ENCODE measurements around the gene ANKRD16.

ANKRD16 gene

DNA sequence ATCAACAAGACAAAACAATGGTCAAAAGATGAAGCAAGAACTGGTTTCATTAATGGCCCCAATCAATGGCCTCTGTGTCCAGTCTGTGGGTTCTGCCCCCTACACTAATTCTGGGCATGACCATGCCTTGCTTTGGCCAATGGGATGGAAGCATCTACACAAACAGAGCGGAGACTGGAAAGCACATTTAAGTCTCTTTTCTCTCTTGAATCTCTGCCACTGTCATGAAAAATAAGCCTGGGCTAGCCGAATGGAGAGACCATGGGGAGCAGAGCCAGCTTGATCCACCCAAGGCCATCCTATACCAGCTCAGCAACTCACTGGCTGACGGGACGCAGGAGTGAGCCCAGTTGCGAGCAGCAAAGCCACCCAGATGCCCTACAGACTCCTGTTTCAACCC, 30.9 kb downstream of the ANKRD16 start:
- TF ChIP-seq GABPA (IDR thresholded peaks at IDR 0.05; ENCODE audit: low read depth): no peak
- TF ChIP-seq SPI1 (IDR thresholded peaks at IDR 0.05; ENCODE audit: borderline replicate concordance, low read depth): no peak
- TF ChIP-seq POLR2AphosphoS5 (IDR thresholded peaks at IDR 0.05; ENCODE audit: low read depth): no peak
- TF ChIP-seq, protein P1, sequence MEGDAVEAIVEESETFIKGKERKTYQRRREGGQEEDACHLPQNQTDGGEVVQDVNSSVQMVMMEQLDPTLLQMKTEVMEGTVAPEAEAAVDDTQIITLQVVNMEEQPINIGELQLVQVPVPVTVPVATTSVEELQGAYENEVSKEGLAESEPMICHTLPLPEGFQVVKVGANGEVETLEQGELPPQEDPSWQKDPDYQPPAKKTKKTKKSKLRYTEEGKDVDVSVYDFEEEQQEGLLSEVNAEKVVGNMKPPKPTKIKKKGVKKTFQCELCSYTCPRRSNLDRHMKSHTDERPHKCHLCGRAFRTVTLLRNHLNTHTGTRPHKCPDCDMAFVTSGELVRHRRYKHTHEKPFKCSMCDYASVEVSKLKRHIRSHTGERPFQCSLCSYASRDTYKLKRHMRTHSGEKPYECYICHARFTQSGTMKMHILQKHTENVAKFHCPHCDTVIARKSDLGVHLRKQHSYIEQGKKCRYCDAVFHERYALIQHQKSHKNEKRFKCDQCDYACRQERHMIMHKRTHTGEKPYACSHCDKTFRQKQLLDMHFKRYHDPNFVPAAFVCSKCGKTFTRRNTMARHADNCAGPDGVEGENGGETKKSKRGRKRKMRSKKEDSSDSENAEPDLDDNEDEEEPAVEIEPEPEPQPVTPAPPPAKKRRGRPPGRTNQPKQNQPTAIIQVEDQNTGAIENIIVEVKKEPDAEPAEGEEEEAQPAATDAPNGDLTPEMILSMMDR (IDR thresholded peaks at IDR 0.05; ENCODE audit: insufficient read depth, low read length): no peak
- TF ChIP-seq REST (IDR thresholded peaks at IDR 0.05; ENCODE audit: insufficient replicate concordance, low read depth): no peak
- Histone ChIP-seq H3K27ac (replicated peaks) (no peak overlapping the region), H3K4me3 (replicated peaks; ENCODE audit: insufficient read depth, low read length) (no peak overlapping the region), H3K27me3 (ENCODE audit: insufficient read depth, poor library complexity, severe bottlenecking) (no peaks in the 10 kb centered on the region)
- no peak for DNase-seq (ENCODE audit: low read depth in 1 of 2, low spot score in 1 of 2)

GRCh38 chr10:5856701-5857004, 33.0 kb downstream of the ANKRD16 start:
- no peak for TF ChIP-seq SPI1 (IDR thresholded peaks at IDR 0.05; ENCODE audit: borderline replicate concordance, low read depth)
- TF ChIP-seq POLR2AphosphoS5 (IDR thresholded peaks at IDR 0.05; ENCODE audit: low read depth): no peak
- no peak for TF ChIP-seq GABPA (IDR thresholded peaks at IDR 0.05; ENCODE audit: low read depth)
- TF ChIP-seq, protein P1 (IDR thresholded peaks at IDR 0.05; ENCODE audit: insufficient read depth, low read length): no peak
- no peak for TF ChIP-seq REST (IDR thresholded peaks at IDR 0.05; ENCODE audit: insufficient replicate concordance, low read depth)
- Histone ChIP-seq H3K4me3 (replicated peaks; ENCODE audit: insufficient read depth, low read length) (no peak overlapping the region), H3K27me3 (ENCODE audit: insufficient read depth, poor library complexity, severe bottlenecking) (no peaks in the 10 kb centered on the region), H3K27ac (replicated peaks) (no peak overlapping the region)
- DNase-seq (ENCODE audit: low read depth in 1 of 2, low spot score in 1 of 2): no peak

DNA sequence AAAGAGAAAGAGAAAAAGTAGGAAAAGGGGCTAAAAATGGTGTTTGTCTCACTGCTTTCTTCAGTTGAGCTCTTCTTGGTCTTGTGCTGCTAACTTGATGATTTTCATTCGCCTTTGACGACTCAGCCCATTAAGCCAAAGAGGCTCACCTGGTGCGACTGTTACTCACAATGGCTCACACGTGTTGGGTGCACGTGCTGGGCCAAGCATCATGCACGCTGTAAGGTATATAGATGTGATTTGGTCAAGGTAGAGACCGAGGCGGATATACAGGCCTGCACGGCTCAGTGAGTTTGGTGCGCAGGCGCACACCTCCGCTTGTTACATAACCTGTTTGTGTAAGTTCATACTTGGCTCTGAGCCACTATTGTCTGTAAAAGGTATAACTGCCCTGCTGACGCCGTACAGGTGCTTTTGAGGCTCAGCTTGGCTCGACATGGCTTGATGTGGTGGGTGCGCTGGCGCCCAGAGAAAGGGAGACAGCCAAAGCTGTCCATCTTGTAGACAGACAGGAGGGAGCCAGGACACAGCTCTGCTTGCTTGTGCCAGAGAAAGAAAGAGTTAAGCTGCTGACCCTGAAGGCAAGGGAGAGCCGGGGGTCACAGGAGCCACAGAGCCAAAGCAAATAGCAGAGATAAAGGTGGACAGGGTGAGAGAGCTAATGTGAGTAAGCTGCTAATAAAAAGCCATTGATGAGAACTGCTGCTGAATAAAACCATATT, 33.6 kb downstream of the ANKRD16 start:
- DNase-seq (ENCODE audit: low read depth in 1 of 2, low spot score in 1 of 2): no peak
- no peaks in the 10 kb centered on the region for H3K27me3 ChIP-seq (ENCODE audit: insufficient read depth, poor library complexity, severe bottlenecking)
- no peak overlapping the region for H3K27ac ChIP-seq (replicated peaks)
- TF ChIP-seq SPI1 (IDR thresholded peaks at IDR 0.05; ENCODE audit: borderline replicate concordance, low read depth): no peak
- no peak for TF ChIP-seq GABPA (IDR thresholded peaks at IDR 0.05; ENCODE audit: low read depth)
- TF ChIP-seq, protein P1 (IDR thresholded peaks at IDR 0.05; ENCODE audit: insufficient read depth, low read length): no peak
- no peak for TF ChIP-seq POLR2AphosphoS5 (IDR thresholded peaks at IDR 0.05; ENCODE audit: low read depth)
- TF ChIP-seq REST (IDR thresholded peaks at IDR 0.05; ENCODE audit: insufficient replicate concordance, low read depth): no peak
- H3K4me3 ChIP-seq (replicated peaks; ENCODE audit: insufficient read depth, low read length): no peak overlapping the region

All from HL-60 (cell line).